Loucy (cell line): ENCODE results near the gene KLHL17.

Experiments
- EZH2phosphoT487 ChIP-seq: fragments of 200-600 bp; IDR thresholded peaks from 2 replicates; pipeline ENCODE4 v1.6.1; 2018; ENCODE audit warnings: antibody characterized with exemption, mild to moderate bottlenecking, moderate library complexity, borderline replicate concordance
- TF ChIP-seq, protein P1 (sequence below): fragments of 200-600 bp; sonication (generic); conservative IDR thresholded peaks from 2 replicates; pipeline ENCODE4 v1.5.1; 2014; ENCODE audit warnings: mild to moderate bottlenecking, antibody characterized with exemption, low read length

DNA sequence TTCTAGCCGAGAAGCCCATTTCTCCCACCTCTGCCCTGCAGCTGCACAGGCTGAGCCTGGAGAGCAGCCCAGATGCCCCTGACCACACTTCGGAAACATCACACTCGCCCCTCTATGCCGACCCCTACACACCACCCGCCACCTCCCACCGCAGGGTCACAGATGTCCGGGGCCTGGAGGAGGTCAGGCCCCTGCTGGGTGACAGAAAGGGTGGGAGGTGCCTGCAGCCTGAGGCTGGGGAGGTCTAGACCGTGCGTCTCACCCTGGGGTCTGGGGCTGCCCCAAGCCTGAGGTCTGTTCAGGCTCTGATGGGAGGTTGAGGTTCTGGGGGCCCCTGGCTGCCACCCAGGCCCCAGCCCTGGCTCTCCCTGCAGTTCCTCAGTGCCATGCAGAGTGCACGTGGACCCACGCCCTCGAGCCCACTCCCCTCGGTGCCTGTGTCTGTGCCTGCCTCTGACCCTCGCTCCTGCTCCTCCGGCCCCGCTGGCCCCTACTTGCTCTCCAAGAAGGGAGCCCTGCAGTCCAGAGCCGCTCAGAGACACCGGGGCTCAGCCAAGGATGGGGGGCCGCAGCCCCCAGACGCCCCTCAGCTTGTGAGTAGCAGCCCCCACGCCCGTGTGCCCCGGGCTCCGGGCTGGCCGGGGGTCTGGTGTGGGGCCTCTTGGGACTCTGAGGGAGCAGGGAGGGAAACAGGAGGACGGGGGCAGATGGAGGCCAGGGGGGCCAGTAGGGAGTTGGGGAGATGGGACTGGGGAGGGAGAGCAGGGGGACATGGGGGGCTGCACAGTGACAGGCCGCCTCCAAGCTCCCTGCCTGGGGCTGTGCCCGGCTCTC is 13.3 kb downstream of the KLHL17 start:
- TF ChIP-seq, protein P1, sequence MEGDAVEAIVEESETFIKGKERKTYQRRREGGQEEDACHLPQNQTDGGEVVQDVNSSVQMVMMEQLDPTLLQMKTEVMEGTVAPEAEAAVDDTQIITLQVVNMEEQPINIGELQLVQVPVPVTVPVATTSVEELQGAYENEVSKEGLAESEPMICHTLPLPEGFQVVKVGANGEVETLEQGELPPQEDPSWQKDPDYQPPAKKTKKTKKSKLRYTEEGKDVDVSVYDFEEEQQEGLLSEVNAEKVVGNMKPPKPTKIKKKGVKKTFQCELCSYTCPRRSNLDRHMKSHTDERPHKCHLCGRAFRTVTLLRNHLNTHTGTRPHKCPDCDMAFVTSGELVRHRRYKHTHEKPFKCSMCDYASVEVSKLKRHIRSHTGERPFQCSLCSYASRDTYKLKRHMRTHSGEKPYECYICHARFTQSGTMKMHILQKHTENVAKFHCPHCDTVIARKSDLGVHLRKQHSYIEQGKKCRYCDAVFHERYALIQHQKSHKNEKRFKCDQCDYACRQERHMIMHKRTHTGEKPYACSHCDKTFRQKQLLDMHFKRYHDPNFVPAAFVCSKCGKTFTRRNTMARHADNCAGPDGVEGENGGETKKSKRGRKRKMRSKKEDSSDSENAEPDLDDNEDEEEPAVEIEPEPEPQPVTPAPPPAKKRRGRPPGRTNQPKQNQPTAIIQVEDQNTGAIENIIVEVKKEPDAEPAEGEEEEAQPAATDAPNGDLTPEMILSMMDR = no peak
- no peak for TF ChIP-seq EZH2phosphoT487
